HG02798 (cell line): ENCODE measurements around the gene NKD1.

Experiments used
- ATAC-seq: cut with Tn5 transposase; IDR thresholded peaks from one replicate; pipeline ENCODE4 v1.9.1; 2021; ENCODE audit warnings: mild to moderate bottlenecking; ENCODE audit not compliant: unreplicated experiment, poor library complexity

The NKD1 gene

DNA sequence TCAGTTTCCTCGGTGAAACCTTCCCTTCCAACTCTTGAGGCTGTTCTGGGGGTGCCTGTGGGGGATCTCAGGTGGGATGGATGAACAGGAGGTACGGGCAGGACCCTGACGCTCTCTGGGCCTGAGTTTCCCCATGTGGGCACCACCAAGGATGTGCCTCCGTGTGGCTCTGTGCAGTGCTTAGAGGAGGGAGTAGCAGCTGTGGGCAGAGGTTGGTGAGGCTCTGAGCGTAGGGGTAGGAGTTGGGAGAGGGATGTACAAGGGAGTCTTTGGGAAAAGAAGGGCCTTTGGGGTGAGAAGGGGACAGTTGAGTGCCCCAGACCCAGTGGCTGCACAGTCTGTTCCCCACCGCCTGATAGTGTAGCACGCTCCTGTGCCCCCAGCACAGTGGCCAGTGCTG lies 73.8 kb downstream of the NKD1 start:
- no peak for ATAC-seq

DNA sequence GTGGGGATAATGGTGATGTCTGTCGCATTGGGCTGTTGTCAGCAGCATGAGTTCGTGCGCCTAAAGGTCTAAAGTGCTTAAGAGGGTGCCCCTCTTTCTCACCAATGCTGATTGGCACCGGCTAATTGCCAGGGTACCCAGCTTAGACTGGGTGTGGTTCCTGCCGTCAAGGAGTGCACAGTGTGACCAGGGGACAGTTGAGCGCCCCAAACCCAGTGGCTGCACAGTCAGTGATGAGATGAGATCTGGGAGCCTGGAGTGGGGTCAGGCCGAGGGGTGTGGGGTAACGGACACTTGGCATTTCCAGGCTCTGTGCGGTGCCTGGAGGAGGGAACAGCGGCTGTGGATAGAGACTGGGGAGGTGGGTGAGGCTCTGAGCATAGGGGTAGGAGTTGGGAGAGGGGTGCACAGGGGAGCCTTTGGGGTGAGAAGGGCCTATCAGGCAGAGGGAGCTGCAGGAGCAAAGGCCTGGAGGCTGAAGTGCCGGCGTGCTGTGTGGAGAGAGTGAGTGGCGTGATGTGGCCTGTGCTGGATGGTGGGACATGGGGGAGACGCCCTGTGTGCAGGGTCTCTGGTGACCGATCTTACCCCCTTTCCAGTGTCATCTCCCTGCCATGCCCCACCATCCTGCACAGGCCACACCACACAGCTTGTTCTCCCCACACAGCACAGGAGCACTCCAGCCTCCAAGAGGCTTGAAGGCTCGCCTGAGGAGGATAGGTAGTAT lies 74.6 kb downstream of the NKD1 start:
- ATAC-seq: no peak

DNA sequence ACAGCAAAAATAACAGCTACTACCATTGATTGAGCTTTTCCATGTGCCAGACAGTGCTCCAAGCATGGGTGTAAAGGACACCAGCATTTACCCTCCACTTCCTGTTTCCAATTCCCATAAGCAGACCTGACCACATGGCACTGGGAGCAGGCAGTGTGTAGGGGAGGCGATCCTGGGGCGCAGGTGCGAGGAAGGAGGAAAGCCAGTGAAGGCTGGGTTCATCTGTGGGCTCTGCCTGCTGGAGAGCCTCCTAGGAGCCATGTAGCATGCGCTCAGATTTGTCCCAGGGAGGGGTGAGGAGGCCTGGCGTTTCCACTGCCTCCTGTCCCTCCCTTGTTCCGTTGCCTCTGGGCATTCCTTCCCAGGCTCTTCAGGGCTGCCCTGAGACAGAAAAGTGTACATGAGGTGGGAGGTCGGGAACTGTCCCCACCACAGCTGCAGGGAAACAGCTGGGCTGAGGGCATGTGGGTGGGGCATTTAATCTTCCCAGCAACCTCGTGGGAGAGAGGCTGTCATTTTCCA lies 76.3 kb downstream of the NKD1 start:
- ATAC-seq: no peak

DNA sequence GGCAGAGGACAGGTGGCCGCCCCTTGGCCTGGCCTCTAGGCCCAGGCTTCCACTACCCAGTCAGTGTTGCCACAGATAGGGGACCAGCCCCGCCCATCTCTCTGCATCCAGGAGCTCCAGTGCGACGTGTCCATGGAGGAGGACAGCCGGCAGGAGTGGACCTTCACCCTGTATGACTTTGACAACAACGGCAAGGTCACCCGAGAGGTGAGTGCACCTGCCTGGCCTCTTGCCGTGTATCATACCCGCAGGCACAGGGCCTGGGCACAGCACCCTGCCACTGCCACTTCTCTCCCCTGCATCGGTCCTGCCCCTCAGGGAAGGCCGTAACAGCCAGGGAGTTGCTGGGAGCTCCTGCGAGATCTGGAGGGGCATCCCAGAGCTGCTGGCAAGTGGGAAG lies 77.2 kb downstream of the NKD1 start:
- no peak for ATAC-seq

DNA sequence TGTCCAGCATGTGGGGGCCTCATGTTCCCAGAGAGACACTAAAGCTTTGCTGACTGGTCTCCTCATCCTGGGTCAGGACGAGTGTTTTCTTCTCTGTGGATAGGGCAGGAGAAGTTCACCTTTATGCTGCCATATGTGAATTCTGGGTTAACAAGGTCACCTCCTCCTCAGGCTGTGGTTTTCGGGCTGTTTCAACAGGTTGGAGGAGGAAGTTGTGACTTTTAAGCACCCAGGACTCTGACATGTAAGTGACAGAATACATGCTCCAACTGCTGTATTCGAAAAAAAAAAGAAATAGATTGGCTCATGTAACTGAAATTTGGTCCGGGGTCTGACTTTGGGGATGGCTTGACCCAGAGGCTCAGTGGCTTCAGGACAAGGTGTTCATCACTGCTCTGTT lies 78.7 kb downstream of the NKD1 start:
- no peak for ATAC-seq

DNA sequence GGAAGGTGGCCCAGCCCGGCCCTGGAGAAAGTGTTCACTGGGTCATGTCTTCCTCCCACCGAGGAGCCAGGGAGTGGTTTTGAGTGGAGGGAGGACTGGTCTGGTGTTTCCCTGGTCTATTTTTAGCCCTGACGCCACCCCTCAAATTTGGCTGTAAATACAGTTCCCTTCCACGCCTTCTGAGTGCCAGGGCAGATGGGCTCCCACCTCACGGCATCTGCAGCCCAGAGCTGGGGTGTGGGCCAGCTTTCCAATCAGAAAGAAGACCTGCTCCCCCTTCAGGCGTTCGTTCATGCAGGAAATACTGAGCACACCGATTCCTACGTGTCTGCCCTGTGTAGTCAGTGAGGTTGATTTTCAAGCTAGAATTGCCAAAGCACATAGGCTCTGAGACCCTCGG lies 79.2 kb downstream of the NKD1 start:
- ATAC-seq: no peak

DNA sequence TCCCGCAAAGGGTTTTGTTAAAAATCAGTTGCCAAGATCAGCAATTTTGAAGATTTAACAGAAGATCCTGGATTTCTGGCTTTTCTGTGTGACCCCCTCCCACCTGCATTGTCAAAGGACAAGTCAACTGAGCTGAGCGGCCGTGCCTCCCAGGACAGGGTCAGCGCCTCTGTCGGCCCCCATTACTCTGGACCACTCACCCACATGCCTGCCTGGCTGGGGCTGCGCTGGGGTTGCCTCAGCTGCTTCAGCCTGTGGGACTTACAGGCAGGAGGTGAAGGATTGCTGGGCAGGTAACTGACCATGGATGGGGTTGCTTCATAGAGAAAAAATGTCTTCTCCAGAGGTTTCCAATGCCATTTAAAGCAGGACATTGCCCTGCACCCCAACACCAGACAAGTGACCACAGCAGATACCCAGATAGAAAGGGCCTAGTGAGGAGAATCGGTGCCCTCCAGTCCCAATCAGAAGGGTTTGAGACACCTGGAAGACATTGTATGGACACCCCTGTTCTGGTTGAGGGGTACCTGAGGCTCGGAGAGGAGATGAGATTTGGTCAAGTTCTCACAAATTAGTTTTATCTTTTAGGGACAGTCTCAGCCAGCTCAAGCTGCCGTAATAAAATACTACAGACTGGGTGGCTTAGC lies 80.1 kb downstream of the NKD1 start:
- no peak for ATAC-seq

DNA sequence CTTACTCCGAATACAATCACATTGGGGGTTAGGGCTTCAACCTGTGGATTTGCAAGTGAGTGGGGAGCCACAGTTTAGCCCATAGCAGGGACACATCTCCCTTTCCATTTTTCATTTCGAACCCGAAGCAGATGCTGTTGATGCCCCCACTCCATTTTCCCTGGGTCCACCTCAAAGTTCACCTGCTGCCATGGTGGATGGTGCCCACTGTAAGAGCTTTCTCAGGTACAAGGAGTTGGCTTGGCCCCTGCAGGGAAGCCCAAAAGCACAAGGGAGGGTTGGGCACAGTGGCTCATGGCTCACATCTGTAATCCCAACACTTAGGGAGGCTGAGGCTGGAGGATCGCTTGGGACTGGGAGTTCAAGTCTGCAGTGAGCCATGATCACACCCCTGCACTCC lies 81.1 kb downstream of the NKD1 start:
- no peak for ATAC-seq

DNA sequence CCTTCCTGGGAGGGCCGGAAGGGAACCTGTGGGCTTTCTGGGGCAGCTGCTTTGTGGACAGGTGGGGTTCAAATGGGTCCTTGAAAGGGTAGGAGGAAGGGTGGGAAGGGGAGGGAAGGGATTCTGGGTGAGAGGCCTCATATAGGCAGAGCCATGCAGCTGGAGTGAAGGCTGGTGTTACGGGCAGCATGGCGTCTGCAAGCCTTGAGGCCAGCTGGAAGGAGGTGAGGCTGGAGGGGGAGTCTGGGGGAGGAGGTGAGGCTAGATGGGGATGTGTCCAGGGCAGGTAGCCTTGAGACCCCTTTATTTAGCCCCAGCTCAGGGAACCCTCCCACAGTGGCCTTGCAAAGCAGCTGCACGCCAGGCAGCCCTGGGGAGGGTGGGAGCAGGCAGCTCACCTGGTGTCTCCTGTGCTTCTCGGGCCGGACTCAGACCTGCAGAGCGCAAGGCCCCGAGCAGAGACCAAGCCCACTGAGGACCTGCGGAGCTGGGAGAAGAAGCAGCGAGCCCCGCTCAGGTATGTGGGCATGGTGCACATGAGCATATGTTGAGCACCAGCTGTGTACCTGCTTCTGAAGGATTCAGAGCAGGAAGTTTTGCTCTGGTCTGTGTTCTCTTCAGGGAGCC lies 82.3 kb downstream of the NKD1 start:
- ATAC-seq: no peak

DNA sequence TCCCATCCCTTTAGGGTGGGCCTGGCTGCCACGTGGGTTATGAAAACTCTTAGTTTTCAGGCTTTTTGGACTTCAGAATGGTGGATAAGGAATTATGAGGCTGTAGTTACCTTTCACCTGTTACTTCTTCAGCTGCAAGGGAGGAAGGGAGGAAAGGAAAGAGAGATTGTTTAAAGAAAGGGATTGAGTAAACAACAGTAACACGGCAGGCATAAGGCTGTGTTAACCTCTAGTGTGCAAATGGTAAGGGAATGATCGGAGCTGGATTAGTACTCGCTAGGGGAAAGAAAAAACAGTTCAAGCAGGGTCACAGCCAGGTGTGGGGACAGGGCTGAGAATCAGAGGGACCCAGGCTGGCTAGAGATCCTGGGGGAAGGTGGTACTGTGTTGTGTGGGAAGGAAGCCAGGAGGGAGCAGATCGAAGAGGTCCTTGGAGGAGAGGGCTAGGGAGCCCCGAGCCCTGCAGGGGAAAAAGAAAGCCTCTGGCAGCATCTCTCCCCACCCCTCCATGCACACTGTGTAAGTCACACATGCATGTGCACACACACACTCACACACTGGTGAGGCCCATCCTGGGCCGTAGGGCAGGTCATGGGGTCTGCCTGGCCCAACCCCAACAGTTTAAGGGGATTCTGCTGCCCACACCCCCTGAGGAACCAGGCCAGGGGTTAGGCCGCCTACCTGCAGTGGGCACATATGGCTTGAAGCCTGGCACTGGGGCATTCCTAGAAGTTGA lies 83.2 kb downstream of the NKD1 start:
- ATAC-seq: no peak

DNA sequence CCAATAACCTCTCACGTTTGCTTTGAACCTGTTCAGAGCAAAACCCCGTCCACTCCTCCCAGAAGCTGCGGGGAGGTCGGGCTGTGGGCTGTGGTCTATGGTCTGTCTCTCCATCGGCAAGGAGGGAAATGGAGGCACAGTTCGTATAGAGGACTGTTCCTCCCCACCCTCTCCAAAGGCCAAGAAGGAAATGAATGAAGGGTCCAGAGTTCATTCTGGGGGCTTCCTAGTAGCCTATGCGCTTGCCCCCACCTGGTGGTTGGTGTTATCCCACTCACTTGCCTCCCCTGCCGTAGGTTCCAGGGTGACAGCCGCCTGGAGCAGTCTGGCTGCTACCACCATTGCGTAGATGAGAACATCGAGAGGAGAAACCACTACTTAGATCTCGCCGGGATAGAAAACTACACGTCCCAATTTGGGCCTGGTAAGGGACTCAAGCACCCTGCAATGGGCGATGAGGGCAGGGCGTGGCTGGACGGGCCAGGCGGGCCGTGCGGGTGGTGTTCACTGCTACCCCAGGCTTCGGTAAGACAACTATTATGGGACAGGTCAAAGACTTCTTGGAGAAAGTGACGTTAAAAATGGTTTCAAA lies 83.9 kb downstream of the NKD1 start:
- no peak for ATAC-seq

DNA sequence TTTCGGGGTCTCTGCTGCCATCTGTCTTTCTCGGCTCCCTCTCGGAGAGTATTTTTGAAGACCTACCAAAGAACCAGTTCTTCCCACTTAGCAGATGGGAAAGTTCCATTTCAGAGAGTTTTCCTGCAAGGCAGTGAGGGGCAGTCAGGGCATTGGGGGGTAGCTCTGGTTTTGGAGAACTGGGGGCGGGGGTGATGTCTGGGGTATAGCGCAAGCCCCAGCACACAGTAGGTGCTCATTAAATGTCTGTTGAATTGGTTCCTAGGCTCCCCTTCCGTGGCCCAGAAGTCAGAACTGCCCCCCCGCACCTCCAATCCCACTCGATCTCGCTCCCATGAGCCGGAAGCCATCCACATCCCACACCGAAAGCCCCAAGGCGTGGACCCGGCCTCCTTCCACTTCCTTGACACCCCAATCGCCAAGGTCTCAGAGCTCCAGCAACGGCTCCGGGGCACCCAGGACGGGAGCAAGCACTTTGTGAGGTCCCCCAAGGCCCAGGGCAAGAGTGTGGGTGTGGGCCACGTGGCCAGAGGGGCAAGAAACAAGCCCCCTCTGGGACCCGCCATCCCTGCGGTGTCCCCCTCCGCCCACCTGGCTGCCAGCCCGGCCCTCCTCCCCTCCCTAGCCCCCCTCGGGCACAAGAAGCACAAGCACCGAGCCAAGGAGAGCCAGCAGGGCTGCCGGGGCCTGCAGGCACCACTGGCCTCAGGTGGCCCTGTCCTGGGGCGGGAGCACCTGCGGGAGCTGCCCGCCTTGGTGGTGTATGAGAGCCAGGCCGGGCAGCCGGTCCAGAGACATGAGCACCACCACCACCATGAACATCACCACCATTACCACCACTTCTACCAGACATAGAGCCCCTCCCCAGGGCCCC lies 85.0 kb downstream of the NKD1 start:
- no peak for ATAC-seq

DNA sequence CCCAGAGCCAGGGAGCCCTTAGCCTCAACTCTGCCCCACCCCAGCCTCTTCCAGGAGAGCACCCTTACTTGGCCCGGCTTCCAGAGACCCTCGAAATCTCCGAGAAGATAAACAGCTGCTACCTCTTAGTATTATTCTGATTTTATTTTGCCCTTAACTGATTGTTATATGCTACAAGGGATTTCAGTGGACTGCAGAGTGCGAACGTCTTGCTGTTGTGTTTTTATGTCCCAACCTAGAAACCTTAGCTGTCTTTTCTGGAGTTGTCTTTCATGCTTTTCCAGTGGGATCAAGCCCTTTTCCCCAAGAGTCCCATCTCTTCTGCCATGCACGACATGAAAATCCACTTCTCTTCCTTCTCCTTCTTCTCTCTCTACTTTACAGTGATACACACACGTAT lies 85.9 kb downstream of the NKD1 start:
- no peak for ATAC-seq

DNA sequence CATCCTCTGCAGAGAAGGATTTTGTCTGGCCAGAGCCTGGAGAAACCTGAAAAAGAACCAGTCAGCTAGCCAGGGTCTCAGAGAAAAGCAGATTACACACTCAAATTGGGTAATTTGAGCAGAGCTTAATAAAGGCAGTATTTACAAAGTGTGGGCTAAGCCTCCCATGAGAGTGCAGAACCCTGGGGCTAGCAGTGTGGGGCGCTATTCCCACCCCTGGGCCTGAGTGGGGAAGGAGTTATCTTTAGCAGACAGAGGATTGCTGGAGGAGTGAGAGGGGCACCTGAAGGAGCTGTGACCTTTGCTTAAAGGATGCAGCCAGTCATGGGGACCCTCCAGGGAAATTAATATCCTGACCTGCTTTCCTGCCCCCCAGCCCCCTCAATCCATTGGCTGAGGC lies 86.8 kb downstream of the NKD1 start:
- no peak for ATAC-seq

DNA sequence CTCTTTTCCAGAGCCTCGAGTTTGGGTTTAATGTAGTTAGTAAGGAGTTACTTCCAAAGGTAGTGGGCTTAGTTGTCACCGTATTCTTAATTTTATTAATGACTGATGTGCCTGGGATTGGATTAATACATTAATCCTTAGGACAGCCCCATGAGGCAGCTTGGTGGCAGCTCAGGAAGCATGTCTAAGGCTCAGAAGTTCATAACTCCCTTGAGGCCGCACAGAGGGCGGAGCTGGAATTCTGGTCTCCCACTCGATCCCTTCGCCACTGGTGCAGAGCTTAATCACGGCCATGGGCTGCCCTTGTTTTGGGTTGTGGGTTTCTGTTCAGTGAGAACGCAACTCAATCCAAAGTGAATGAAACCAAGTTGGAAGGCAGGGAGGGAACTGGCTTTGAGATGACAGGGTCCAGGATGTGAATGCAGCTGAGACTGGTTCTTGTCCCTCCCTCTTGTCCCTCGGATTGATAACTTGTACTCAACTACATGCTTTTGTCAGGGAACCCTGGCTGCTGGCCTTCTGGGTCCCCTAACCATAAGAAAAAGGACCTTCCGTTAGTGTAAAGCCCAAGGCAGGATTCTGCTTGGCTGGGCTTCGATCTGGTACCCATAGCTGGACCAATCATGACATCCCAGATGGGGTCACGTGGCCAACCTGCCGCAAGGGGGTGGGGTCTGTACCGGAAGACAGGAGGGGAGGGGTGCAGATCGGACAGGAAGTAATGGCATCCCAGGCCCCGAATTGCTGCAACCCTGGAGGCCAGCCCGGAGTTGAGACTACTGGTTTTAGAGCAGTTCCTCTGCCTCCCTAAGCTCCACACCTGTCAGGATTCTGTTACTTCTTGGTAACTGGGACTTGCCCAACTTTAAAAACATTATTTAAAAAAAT lies 87.6 kb downstream of the NKD1 start:
- ATAC-seq: no peak

DNA sequence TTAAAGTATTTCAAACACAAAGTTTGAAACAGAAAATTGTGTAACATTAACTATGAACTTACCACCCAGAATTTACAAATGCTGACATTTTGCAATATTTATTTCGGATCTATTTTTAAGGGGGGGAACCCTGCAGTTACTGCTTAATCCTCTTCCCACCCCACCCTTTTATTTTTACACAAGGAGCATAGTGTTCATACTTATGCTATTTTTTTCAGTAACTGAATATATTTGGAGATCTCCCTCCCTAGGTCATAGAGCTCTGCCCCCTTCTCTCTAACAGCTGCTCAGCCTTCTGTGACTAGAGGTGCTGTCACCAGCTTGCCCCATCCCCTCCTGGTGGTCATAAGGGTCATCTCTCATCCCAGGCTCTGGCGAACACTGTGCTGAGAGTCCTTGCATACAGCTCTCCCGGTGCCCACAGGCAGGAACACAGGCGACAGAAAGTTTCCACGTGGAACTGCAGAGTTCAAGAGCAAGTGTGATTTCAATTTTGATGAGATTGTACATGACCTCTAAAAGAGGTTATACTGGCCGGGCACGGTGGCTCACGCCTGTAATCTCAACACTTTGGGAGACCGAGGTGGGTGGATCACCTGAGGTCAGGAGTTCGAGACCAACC lies 88.7 kb downstream of the NKD1 start:
- ATAC-seq: no peak

DNA sequence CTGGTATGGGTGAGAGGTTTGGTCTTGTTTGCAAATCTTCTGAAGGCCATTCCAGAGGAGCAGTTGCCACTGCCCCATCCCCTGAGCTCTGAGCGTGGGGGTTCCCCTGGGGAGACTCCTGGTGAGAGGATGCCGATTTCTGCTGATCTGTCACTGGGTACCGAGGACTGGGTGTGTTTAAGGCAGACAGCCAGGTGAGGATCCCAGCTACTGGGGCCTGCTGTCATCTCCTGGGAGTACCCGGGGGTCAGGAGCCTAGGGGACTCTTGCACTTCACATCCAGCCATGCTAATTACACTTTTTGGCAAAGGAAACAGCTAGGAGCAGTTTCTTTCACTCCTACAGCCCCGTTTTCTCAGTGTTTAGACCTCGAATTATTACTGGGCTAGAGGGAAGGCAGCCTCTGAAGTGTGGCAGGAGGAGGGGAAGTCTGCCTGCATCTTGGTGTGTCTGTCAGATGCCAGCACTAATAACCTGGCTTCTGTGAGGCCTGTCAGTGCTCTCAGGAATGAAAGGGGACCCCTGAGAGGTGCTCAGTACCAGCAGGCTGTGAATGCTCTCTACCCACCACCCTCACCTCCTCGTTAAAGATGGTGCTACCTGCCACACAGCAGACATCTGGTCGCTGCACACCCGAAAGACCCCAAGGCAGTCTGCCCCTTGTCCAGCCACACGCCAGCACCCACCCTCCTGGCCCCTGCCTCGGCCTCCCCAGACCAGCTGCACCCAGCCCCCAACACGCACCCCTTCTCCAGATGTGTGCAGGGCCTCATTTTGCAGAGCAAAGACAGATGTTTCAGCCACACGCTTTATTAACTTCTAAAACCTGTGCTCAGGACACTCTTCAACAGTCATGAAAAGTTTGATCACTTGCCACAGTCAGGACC lies 89.8 kb downstream of the NKD1 start:
- ATAC-seq: no peak
